Smooth muscle cell (in vitro differentiated cells): ENCODE data around the gene TLE1. TPM values are rescaled to one million over a fixed set of nuclear protein-coding genes. Genes with fewer than 3 reads are reported as not detected.

Experiments used
- DNase-seq: peaks from one replicate; lab custom pipeline; 2025; ENCODE audit not compliant: unreplicated experiment; lab: John Stamatoyannopoulos, UW
- H2AFZ ChIP-seq: fragments of 200-600 bp; sonication (generic); 2 replicates; pipeline ENCODE4 v1.6.0; 2016; ENCODE audit warnings: antibody characterized with exemption, low read depth, mild to moderate bottlenecking
- H3F3A ChIP-seq: fragments of 200-600 bp; sonication (generic); 2 replicates; pipeline ENCODE4 v1.6.0; 2017; ENCODE audit warnings: antibody characterized with exemption, low read depth
- H3K27ac ChIP-seq: fragments of 200-600 bp; sonication (generic); 2 replicates; pipeline ENCODE4 v1.5.1; 2016; ENCODE audit warnings: low read depth, mild to moderate bottlenecking
- H3K27me3 ChIP-seq: fragments of 200-600 bp; sonication (generic); 2 replicates; pipeline ENCODE4 v1.6.1; 2016; ENCODE audit warnings: low read depth, mild to moderate bottlenecking
- H3K36me3 ChIP-seq: fragments of 200-600 bp; sonication (generic); 2 replicates; pipeline ENCODE4 v1.5.1; 2016; ENCODE audit warnings: low read depth
- H3K4me1 ChIP-seq: fragments of 200-600 bp; sonication (generic); 2 replicates; pipeline ENCODE4 v1.5.1; 2016; ENCODE audit warnings: low read depth
- H3K4me2 ChIP-seq: fragments of 200-600 bp; sonication (generic); 2 replicates; pipeline ENCODE4 v1.6.0; 2016; ENCODE audit warnings: mild to moderate bottlenecking
- H3K4me3 ChIP-seq: fragments of 200-600 bp; sonication (generic); 2 replicates; pipeline ENCODE4 v1.5.1; 2016; ENCODE audit warnings: mild to moderate bottlenecking
- H3K79me2 ChIP-seq: fragments of 200-600 bp; sonication (generic); 2 replicates; pipeline ENCODE4 v1.6.0; 2016; ENCODE audit warnings: low read depth, mild to moderate bottlenecking
- H3K9ac ChIP-seq: fragments of 200-600 bp; sonication (generic); 2 replicates; pipeline ENCODE4 v1.6.0; 2016; ENCODE audit warnings: low read depth
- H3K9me3 ChIP-seq: fragments of 200-600 bp; sonication (generic); replicated peaks from 2 replicates; pipeline ENCODE4 v1.5.1; 2016; ENCODE audit warnings: low read depth
- H4K20me1 ChIP-seq: fragments of 200-600 bp; sonication (generic); 2 replicates; pipeline ENCODE4 v1.6.0; 2016; ENCODE audit warnings: low read depth
- WGBS: methylation state at CpG from one replicate; pipeline ENCODE4 v1.1.7; 2016; ENCODE audit warnings: low lambda C conversion rate; 5-methylcytosine and 5-hydroxymethylcytosine counted together
- polyA plus RNA-seq: library from polyadenylated mRNA; unstranded; fragments of >200 nt; fragmentation: Nextera tagmentation; extraction: Ambion mirVana; gene quantifications from 2 replicates; pipeline ENCODE4 v1.2.1, GENCODE V29; 2016
- total RNA-seq: library from RNA; depleted of rRNA; stranded (reverse); fragments of >200 nt; gene quantifications from 2 replicates; pipeline ENCODE4 v1.2.3, GENCODE V29; 2014
- TF ChIP-seq, protein P1 (sequence below): fragments of 200-600 bp; sonication (generic); IDR thresholded peaks from 2 replicates; pipeline ENCODE4 v1.5.1; 2017; ENCODE audit warnings: borderline replicate concordance, mild to moderate bottlenecking, antibody characterized with exemption; ENCODE audit not compliant: insufficient read depth, poor library complexity, severe bottlenecking

Gene TLE1
- total and polyA plus RNA-seq, 2 experiments from 2014 or later: 32.5 to 35.2 TPM

DNA sequence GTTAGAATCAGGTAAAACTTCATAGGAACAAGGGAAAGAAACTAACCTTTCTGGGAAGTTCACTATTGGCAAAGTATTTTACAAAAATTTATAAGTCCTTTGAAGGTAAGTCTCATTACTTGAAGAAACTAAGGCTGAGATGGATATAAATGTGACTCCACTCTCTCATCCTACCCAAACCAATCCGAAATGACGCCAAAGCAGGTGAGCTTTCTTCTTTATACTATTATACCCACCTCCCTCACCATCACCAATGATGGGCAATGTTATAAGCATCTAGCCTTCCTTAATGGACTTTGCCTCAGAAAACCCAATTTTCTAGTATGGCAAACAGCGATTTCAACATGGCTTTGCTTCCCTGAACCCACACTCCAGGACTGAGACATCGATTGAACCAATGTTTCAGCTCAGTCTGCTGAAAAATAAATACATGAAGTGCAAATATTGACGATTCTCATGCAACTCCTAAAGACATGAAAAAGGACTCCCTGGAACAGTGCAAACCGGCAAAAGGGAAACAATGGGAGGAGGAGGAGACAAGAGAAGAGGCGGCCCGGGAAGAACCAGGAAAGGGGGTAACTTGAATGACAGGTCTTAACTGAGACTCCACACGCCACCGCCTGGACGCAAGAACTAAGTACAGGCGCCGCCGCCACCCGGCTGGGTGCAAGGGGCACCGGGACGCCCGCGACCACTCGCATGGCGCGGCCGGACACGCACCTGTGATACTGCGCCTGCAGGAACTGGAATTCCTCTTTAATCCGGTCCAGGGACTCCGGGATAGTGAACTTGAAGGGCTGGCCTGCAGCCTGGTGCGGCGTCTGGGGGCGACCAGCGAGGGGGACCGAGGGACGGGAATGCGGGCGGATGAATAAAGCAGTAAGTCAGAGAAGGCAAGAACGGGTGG, 2.5 kb downstream of the TLE1 start:
- Histone ChIP-seq H3K27ac (peak overlapping the region; percentile 78), H3K36me3 (no peaks in the 10 kb centered on the region), H4K20me1 (peaks cover 51% of the 10 kb centered on the region), H2AFZ (peak overlapping the region; percentile 85), H3K27me3 (no peaks in the 10 kb centered on the region), H3K4me3 (peak overlapping the region; percentile 96), H3F3A (peaks cover 5% of the 10 kb centered on the region), H3K4me2 (peak overlapping the region; percentile 97), H3K9me3 (no peaks in the 10 kb centered on the region), H3K9ac (peak overlapping the region; percentile 75), H3K4me1 (peaks cover 57% of the 10 kb centered on the region), H3K79me2 (peaks cover 44% of the 10 kb centered on the region)
- TF ChIP-seq, protein P1, sequence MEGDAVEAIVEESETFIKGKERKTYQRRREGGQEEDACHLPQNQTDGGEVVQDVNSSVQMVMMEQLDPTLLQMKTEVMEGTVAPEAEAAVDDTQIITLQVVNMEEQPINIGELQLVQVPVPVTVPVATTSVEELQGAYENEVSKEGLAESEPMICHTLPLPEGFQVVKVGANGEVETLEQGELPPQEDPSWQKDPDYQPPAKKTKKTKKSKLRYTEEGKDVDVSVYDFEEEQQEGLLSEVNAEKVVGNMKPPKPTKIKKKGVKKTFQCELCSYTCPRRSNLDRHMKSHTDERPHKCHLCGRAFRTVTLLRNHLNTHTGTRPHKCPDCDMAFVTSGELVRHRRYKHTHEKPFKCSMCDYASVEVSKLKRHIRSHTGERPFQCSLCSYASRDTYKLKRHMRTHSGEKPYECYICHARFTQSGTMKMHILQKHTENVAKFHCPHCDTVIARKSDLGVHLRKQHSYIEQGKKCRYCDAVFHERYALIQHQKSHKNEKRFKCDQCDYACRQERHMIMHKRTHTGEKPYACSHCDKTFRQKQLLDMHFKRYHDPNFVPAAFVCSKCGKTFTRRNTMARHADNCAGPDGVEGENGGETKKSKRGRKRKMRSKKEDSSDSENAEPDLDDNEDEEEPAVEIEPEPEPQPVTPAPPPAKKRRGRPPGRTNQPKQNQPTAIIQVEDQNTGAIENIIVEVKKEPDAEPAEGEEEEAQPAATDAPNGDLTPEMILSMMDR: peak; percentile 56
- DNase-seq: peak; percentile 22
- WGBS: 4% methylated on average over 36 of the region's 36 CpGs

DNA sequence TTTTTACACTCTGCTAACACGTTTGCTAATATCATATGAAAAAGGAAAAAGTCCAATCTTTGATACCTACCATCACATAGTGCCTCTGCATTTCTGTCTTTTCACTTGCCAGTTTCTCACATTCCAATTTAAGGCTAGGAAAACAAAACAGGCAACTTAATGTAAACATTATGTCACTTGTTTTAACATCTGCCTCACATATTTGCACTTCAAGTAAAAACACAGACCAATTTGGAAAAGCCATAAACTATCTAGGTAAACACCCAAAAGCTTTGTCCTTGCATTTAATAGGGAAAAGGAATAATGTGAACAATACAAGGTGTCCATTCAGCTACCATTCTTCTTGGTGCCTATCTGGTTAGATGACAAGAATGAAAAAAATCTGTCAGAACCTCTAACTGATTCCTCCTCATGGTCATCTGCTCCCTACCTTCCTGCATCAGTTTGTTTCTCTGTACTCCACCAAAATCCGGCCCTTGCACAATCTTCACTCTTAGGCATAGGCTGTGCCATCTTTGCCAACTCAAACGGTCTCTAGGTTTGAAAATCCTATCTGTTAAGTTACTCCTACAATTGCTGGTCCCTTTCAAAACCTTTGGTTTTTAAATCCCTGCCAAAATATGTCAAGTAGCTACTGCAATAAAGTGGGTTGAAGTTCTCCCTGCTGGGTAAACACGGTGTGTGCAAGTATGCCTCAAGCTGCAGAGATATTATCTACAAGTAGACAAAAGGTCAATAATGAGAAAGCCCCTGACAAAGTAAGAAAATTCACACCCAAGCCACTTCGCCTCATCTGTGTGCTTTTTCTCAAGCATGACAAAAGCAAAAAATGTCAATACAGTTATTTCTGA, 3.4 kb downstream of the TLE1 start:
- H3K9ac ChIP-seq: peak overlapping the region; percentile 75
- peaks cover 50% of the 10 kb centered on the region for H3K4me1 ChIP-seq
- no peaks in the 10 kb centered on the region for H3K36me3 ChIP-seq
- no peak for DNase-seq
- H3K27me3 ChIP-seq: no peaks in the 10 kb centered on the region
- no peak overlapping the region for H2AFZ ChIP-seq
- peak overlapping the region; percentile 96 for H3K4me3 ChIP-seq
- TF ChIP-seq, protein P1: no peak
- H3K4me2 ChIP-seq: peak overlapping the region; percentile 97
- 57% methylated on average over 5 of the region's 5 CpGs for WGBS
- H3K9me3 ChIP-seq: no peaks in the 10 kb centered on the region
- H3K27ac ChIP-seq: no peak overlapping the region
- no peaks in the 10 kb centered on the region for H3F3A ChIP-seq
- H4K20me1 ChIP-seq: peaks cover 60% of the 10 kb centered on the region
- H3K79me2 ChIP-seq: peaks cover 46% of the 10 kb centered on the region

DNA sequence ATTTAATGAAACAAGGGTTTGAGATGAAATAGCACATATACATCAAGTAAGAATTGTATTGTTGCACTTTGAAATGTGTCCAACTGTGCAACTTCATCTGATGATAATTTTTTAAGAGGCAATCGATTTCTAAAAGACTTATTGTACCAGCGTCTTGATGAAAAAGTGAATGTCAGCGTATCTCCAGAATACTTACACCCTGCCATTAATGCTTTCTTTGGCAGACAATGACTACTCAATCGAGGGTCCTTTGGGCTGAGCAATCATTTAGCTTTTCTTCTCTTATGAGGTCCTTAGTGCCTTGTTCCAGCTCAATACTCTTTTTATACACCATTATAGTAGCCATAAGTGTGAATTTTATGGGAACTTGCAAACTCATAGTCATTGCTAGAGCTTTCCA, 4.7 kb downstream of the TLE1 start:
- H3K4me1 ChIP-seq: peaks cover 51% of the 10 kb centered on the region
- H3K27ac ChIP-seq: no peak overlapping the region
- WGBS: 93% methylated on average over 4 of the region's 4 CpGs
- H3K79me2 ChIP-seq: peaks cover 59% of the 10 kb centered on the region
- no peaks in the 10 kb centered on the region for H3K36me3 ChIP-seq
- no peak overlapping the region for H2AFZ ChIP-seq
- peaks cover 72% of the 10 kb centered on the region for H4K20me1 ChIP-seq
- H3K9me3 ChIP-seq: no peaks in the 10 kb centered on the region
- H3K4me2 ChIP-seq: peak overlapping the region; percentile 97
- TF ChIP-seq, protein P1: no peak
- no peaks in the 10 kb centered on the region for H3K27me3 ChIP-seq
- no peaks in the 10 kb centered on the region for H3F3A ChIP-seq
- H3K4me3 ChIP-seq: peak overlapping the region; percentile 96
- DNase-seq: no peak
- no peak overlapping the region for H3K9ac ChIP-seq
